ENCODE results near the gene CES3.

Gene CES3

GRCh38 chr16:66916518-66916917, 44.5 kb upstream of the CES3 start:
- Histone ChIP-seq H3K79me2 (ENCODE audit: control insufficient read depth, insufficient read depth, low read length) (no peaks in the 10 kb centered on the region), H3K23ac (ENCODE audit: low read length) (no peak overlapping the region), H2BK120ac (ENCODE audit: low read depth, low read length) (no peak overlapping the region), H3K4me1 (ENCODE audit: control insufficient read depth, low read depth, low read length) (no peaks in the 10 kb centered on the region), H3K4me3 (ENCODE audit: low read length) (no peak overlapping the region), H2BK15ac (replicated peaks; ENCODE audit: low read depth) (no peak overlapping the region), H3K9ac (ENCODE audit: low read length) (no peak overlapping the region), H4K8ac (ENCODE audit: low read depth, low read length) (no peak overlapping the region), H3K27me3 (ENCODE audit: insufficient read depth, low read length, poor library complexity) (no peaks in the 10 kb centered on the region), H2BK5ac (ENCODE audit: low read length) (no peak overlapping the region), H3K18ac (ENCODE audit: low read length) (no peak overlapping the region), H2AK5ac (ENCODE audit: low read length) (no peak overlapping the region), H3K56ac (ENCODE audit: low read length) (no peak overlapping the region), H3K4ac (ENCODE audit: low read depth, low read length) (no peak overlapping the region), H3K27ac (ENCODE audit: low read depth, low read length) (no peak overlapping the region), H3K4me2 (ENCODE audit: low read length) (no peak overlapping the region), H3K36me3 (ENCODE audit: control insufficient read depth, insufficient read depth, low read length) (no peaks in the 10 kb centered on the region), H3K79me1 (ENCODE audit: low read length) (no peaks in the 10 kb centered on the region), H4K5ac (ENCODE audit: low read length) (no peak overlapping the region)
- DNase-seq, result no peak
- WGBS (ENCODE audit: extremely low coverage, insufficient coverage, low lambda C conversion rate), result no CpG with 5 or more reads among the region's 6 CpGs

DNA sequence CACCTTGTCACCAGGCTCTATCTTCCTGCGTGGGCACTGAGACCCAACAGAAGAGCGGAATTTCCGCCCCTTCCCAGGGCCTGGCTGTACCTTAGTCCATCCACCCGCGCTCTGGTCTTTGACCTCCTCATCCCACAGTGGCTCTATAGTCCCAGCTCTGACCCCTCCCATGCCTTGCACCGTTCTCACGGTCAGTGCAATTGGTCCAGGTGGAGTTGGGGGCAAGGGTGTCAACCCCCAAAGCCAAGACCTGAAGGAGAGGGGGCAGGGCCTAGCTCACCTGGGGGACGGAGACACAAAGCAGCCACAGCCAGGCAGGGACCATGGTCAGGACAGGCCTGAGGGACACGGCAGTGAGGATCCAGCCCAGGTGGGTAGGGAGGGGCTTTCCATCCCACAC, 43.3 kb upstream of the CES3 start:
- WGBS (ENCODE audit: extremely low coverage, insufficient coverage, low lambda C conversion rate), result no CpG with 5 or more reads among the region's 9 CpGs
- H3K4me1 ChIP-seq (ENCODE audit: control insufficient read depth, low read depth, low read length), result no peaks in the 10 kb centered on the region
- no peak overlapping the region for H4K5ac ChIP-seq (ENCODE audit: low read length)
- no peak overlapping the region for H3K4ac ChIP-seq (ENCODE audit: low read depth, low read length)
- H3K27me3 ChIP-seq (ENCODE audit: insufficient read depth, low read length, poor library complexity), result no peaks in the 10 kb centered on the region
- no peak overlapping the region for H3K56ac ChIP-seq (ENCODE audit: low read length)
- H3K79me2 ChIP-seq (ENCODE audit: control insufficient read depth, insufficient read depth, low read length), result no peaks in the 10 kb centered on the region
- H3K4me3 ChIP-seq (ENCODE audit: low read length), result no peak overlapping the region
- H2BK15ac ChIP-seq (replicated peaks; ENCODE audit: low read depth), result no peak overlapping the region
- no peak overlapping the region for H3K9ac ChIP-seq (ENCODE audit: low read length)
- no peak overlapping the region for H3K4me2 ChIP-seq (ENCODE audit: low read length)
- H3K27ac ChIP-seq (ENCODE audit: low read depth, low read length), result no peak overlapping the region
- no peak for DNase-seq
- H4K8ac ChIP-seq (ENCODE audit: low read depth, low read length), result no peak overlapping the region
- H3K79me1 ChIP-seq (ENCODE audit: low read length), result no peaks in the 10 kb centered on the region
- no peaks in the 10 kb centered on the region for H3K36me3 ChIP-seq (ENCODE audit: control insufficient read depth, insufficient read depth, low read length)
- H2BK120ac ChIP-seq (ENCODE audit: low read depth, low read length), result no peak overlapping the region
- no peak overlapping the region for H3K18ac ChIP-seq (ENCODE audit: low read length)
- H2BK5ac ChIP-seq (ENCODE audit: low read length), result no peak overlapping the region
- no peak overlapping the region for H3K23ac ChIP-seq (ENCODE audit: low read length)
- no peak overlapping the region for H2AK5ac ChIP-seq (ENCODE audit: low read length)

DNA sequence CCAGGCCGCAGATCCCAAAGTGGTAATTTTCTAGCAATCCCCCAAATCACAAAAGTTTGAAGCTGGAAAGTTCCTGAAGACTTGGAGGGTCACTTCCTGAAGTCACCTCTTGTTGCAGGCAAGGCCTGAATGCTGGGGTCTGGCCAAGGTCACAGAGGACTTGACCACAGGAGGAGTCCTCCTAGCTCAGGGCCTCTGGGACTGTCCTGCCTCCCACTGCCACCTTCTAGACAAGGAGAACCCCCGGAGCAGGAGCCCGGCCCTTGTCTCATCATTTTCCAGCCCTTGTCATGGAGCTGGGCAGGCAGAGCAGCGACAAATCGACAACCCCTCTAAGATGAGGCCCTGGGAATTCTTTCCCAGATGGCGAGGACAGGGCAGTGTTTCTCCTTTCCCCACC, 42.7 kb upstream of the CES3 start:
- Histone ChIP-seq H3K4me3 (ENCODE audit: low read length) (no peak overlapping the region), H3K9ac (ENCODE audit: low read length) (no peak overlapping the region), H3K79me2 (ENCODE audit: control insufficient read depth, insufficient read depth, low read length) (no peaks in the 10 kb centered on the region), H3K79me1 (ENCODE audit: low read length) (no peaks in the 10 kb centered on the region), H3K4me1 (ENCODE audit: control insufficient read depth, low read depth, low read length) (no peaks in the 10 kb centered on the region), H2BK15ac (replicated peaks; ENCODE audit: low read depth) (no peak overlapping the region), H3K18ac (ENCODE audit: low read length) (no peak overlapping the region), H4K8ac (ENCODE audit: low read depth, low read length) (no peak overlapping the region), H2AK5ac (ENCODE audit: low read length) (no peak overlapping the region), H4K5ac (ENCODE audit: low read length) (no peak overlapping the region), H3K56ac (ENCODE audit: low read length) (no peak overlapping the region), H2BK5ac (ENCODE audit: low read length) (no peak overlapping the region), H3K36me3 (ENCODE audit: control insufficient read depth, insufficient read depth, low read length) (no peaks in the 10 kb centered on the region), H2BK120ac (ENCODE audit: low read depth, low read length) (no peak overlapping the region), H3K23ac (ENCODE audit: low read length) (no peak overlapping the region), H3K27ac (ENCODE audit: low read depth, low read length) (no peak overlapping the region), H3K4me2 (ENCODE audit: low read length) (no peak overlapping the region), H3K4ac (ENCODE audit: low read depth, low read length) (no peak overlapping the region), H3K27me3 (ENCODE audit: insufficient read depth, low read length, poor library complexity) (no peaks in the 10 kb centered on the region)
- DNase-seq, result no peak
- no CpG with 5 or more reads among the region's 6 CpGs for WGBS (ENCODE audit: extremely low coverage, insufficient coverage, low lambda C conversion rate)

DNA sequence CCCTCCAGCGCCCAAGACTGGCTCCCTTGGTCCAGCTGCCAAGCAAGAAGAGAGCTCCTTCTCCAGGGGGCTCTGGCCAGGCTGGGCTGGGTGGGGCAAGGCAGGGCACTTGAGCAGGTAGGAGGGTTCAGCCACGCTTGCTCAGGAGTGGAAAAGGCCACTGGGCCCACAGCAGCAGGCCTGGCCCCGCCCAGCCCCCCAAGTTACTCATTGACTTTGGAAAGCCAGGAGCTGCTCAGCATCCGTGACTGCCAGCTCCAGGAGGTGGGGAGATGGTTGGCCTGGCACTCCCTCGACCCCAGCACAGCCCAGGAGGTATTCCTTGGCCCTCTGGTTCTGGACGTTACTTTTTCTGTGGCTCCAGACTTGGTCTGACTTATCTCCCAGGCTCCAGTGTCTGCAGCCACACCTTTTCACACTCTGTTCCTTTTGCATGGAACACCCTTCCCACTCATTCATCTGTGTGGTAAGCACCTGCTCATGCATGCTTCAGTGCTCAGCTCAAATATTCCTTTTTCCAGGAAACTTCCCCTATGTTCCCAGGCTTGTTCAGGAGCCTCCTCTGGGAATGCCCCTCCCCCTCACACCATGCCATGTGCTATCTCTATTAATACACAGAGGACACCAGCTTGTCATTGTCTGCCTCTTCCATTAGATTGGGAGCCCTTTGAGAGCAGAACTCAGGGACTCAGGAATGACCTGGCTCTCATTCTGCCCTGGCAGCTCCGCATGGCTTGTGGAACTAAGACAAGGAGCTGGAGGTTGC, 42.1 kb upstream of the CES3 start, which contains the start of gene CDH16:
Gene CDH16 (minus strand): TSS at position 83 of the 766 bp plus-strand sequence. CDS start 820 bp downstream, outside the sequence.
- Histone ChIP-seq H3K79me1 (ENCODE audit: low read length) (no peaks in the 10 kb centered on the region), H2AK5ac (ENCODE audit: low read length) (no peak within 1 kb of the TSS), H2BK15ac (replicated peaks; ENCODE audit: low read depth) (no peak within 1 kb of the TSS), H3K4me1 (ENCODE audit: control insufficient read depth, low read depth, low read length) (no peaks in the 10 kb centered on the region), H3K4me3 (ENCODE audit: low read length) (no peak within 1 kb of the TSS), H3K56ac (ENCODE audit: low read length) (no peak within 1 kb of the TSS), H4K8ac (ENCODE audit: low read depth, low read length) (no peak within 1 kb of the TSS), H3K27ac (ENCODE audit: low read depth, low read length) (no peak within 1 kb of the TSS), H3K4me2 (ENCODE audit: low read length) (no peak within 1 kb of the TSS), H3K4ac (ENCODE audit: low read depth, low read length) (no peak within 1 kb of the TSS), H3K18ac (ENCODE audit: low read length) (no peak within 1 kb of the TSS), H3K23ac (ENCODE audit: low read length) (no peak within 1 kb of the TSS), H2BK5ac (ENCODE audit: low read length) (no peak within 1 kb of the TSS), H3K9ac (ENCODE audit: low read length) (no peak within 1 kb of the TSS), H3K27me3 (ENCODE audit: insufficient read depth, low read length, poor library complexity) (no peaks in the 10 kb centered on the region), H4K5ac (ENCODE audit: low read length) (no peak within 1 kb of the TSS), H3K36me3 (ENCODE audit: control insufficient read depth, insufficient read depth, low read length) (no peaks in the 10 kb centered on the region), H3K79me2 (ENCODE audit: control insufficient read depth, insufficient read depth, low read length) (no peaks in the 10 kb centered on the region), H2BK120ac (ENCODE audit: low read depth, low read length) (no peak within 1 kb of the TSS)
- no CpG with 5 or more reads among the region's 7 CpGs for WGBS (ENCODE audit: extremely low coverage, insufficient coverage, low lambda C conversion rate)
- DNase-seq, result no peak

GRCh38 chr16:66919569-66920298, 41.3 kb upstream of the CES3 start:
- Histone ChIP-seq H3K4ac (ENCODE audit: low read depth, low read length) (no peak overlapping the region), H3K27me3 (ENCODE audit: insufficient read depth, low read length, poor library complexity) (no peaks in the 10 kb centered on the region), H2BK120ac (ENCODE audit: low read depth, low read length) (no peak overlapping the region), H4K5ac (ENCODE audit: low read length) (no peak overlapping the region), H3K36me3 (ENCODE audit: control insufficient read depth, insufficient read depth, low read length) (no peaks in the 10 kb centered on the region), H2AK5ac (ENCODE audit: low read length) (no peak overlapping the region), H3K4me1 (ENCODE audit: control insufficient read depth, low read depth, low read length) (no peaks in the 10 kb centered on the region), H4K8ac (ENCODE audit: low read depth, low read length) (no peak overlapping the region), H3K9ac (ENCODE audit: low read length) (no peak overlapping the region), H3K4me3 (ENCODE audit: low read length) (no peak overlapping the region), H3K18ac (ENCODE audit: low read length) (no peak overlapping the region), H3K56ac (ENCODE audit: low read length) (no peak overlapping the region), H3K4me2 (ENCODE audit: low read length) (no peak overlapping the region), H2BK15ac (replicated peaks; ENCODE audit: low read depth) (no peak overlapping the region), H3K23ac (ENCODE audit: low read length) (no peak overlapping the region), H3K27ac (ENCODE audit: low read depth, low read length) (no peak overlapping the region), H2BK5ac (ENCODE audit: low read length) (no peak overlapping the region), H3K79me2 (ENCODE audit: control insufficient read depth, insufficient read depth, low read length) (no peaks in the 10 kb centered on the region), H3K79me1 (ENCODE audit: low read length) (no peaks in the 10 kb centered on the region)
- no CpG with 5 or more reads among the region's 5 CpGs for WGBS (ENCODE audit: extremely low coverage, insufficient coverage, low lambda C conversion rate)
- no peak for DNase-seq

All from mesendoderm (in vitro differentiated cells).